ENCODE data around the gene MCCC1.

GRCh38 chr3:183106635-183107034 is 7.3 kb upstream of the MCCC1 start:
- TF ChIP-seq CTCF (IDR thresholded peaks at IDR 0.05) (no peak), POLR2A (IDR thresholded peaks at IDR 0.05) (no peak), POLR2AphosphoS5 (IDR thresholded peaks at IDR 0.05) (no peak)

Data from gastroesophageal sphincter (tissue), 3 donors.